ENCODE measurements around the gene EBF3. TPM values are rescaled to one million over a fixed set of nuclear protein-coding genes. Genes with fewer than 3 reads are reported as not detected.

EBF3 gene
- total RNA-seq, 4 donors from 2014 or later = 0.42 to 2.9 (median 1.3) TPM

GRCh38 chr10:129959544-129960480 is 4.3 kb downstream of the EBF3 start:
- peaks cover 21 to 100% (median 47%) of the 10 kb centered on the region in 4 donors for H3K27me3 ChIP-seq
- H3K36me3 ChIP-seq = no peaks in the 10 kb centered on the region
- H3K9me3 ChIP-seq = no peaks in the 10 kb centered on the region
- H3K4me1 ChIP-seq = peaks cover 6 to 49% (median 21%) of the 10 kb centered on the region in 3 donors
- peak overlapping the region in 3 of 4 donors; percentile 42 to 58 (median 54) for H3K27ac ChIP-seq
- 16 to 28% methylated on average over 17 to 38 of the region's 83 CpGs for WGBS, 2 donors
- TF ChIP-seq POLR2A (IDR thresholded peaks at IDR 0.05) (no peak), CTCF (IDR thresholded peaks at IDR 0.05) (no peak)
- H3K4me3 ChIP-seq = peak overlapping the region; percentile 1 to 74 (median 40)
- no peak for DNase-seq
- intact Hi-C loops (cut with DNase I) = loop anchor here (10.0 kb wide), 1 partner anchor 925 kb away; no protein-coding TSS in a partner anchor

GRCh38 chr10:129958629-129959543 is 5.2 kb downstream of the EBF3 start:
- DNase-seq = no peak
- H3K27ac ChIP-seq = peak overlapping the region in 3 of 4 donors; percentile 38 to 58 (median 54)
- peak overlapping the region; percentile 1 to 74 (median 34) for H3K4me3 ChIP-seq
- H3K36me3 ChIP-seq = no peaks in the 10 kb centered on the region
- H3K27me3 ChIP-seq = peaks cover 18 to 100% (median 45%) of the 10 kb centered on the region in 4 donors
- intact Hi-C loops (cut with DNase I) = no loop called here
- peaks cover 3 to 41% (median 16%) of the 10 kb centered on the region in 3 donors for H3K4me1 ChIP-seq
- no peaks in the 10 kb centered on the region for H3K9me3 ChIP-seq
- TF ChIP-seq POLR2A (IDR thresholded peaks at IDR 0.05) = no peak
- TF ChIP-seq CTCF (IDR thresholded peaks at IDR 0.05) = no peak
- WGBS, 2 donors = 8 to 10% methylated on average over 7 of the region's 103 CpGs

GRCh38 chr10:129958148-129958628 is 5.9 kb downstream of the EBF3 start:
- 29 to 38% methylated on average over 16 of the region's 16 CpGs for WGBS, 2 donors
- H3K27ac ChIP-seq = peak overlapping the region in 3 of 4 donors; percentile 38 to 58 (median 54)
- H3K4me3 ChIP-seq = peak overlapping the region in 3 of 4 donors; percentile 9 to 74 (median 60)
- peaks cover 3 to 34% (median 16%) of the 10 kb centered on the region in 3 donors for H3K4me1 ChIP-seq
- no peaks in the 10 kb centered on the region for H3K9me3 ChIP-seq
- intact Hi-C loops (cut with DNase I) = no loop called here
- peaks cover 18 to 100% (median 45%) of the 10 kb centered on the region in 4 donors for H3K27me3 ChIP-seq
- DNase-seq = no peak
- H3K36me3 ChIP-seq = no peaks in the 10 kb centered on the region
- TF ChIP-seq CTCF (IDR thresholded peaks at IDR 0.05) (no peak), POLR2A (IDR thresholded peaks at IDR 0.05) (no peak)

- Histone ChIP-seq H3K4me3 (peak overlapping the region in 1 of 4 donors; percentile 25), H3K9me3 (no peaks in the 10 kb centered on the region), H3K27ac (no peak overlapping the region), H3K4me1 (peaks cover 3 to 23% (median 16%) of the 10 kb centered on the region in 3 donors), H3K36me3 (no peaks in the 10 kb centered on the region), H3K27me3 (peaks cover 18 to 99% (median 40%) of the 10 kb centered on the region in 4 donors)
- TF ChIP-seq POLR2A (IDR thresholded peaks at IDR 0.05) (no peak), CTCF (IDR thresholded peaks at IDR 0.05) (no peak)
- 26 to 27% methylated on average over 18 of the region's 18 CpGs for WGBS, 2 donors
- intact Hi-C loops (cut with DNase I) = no loop called here
- no peak for DNase-seq
These were observed 7.0 kb downstream of the EBF3 start for GRCh38 chr10:129956876-129957673.
